GM21717 (cell line): ENCODE results near the gene HRH2.

Experiments
- ATAC-seq: cut with Tn5 transposase; IDR thresholded peaks from one replicate; pipeline ENCODE4 v1.9.1; 2021; ENCODE audit warnings: mild to moderate bottlenecking, moderate library complexity; ENCODE audit not compliant: unreplicated experiment

HRH2 gene

GRCh38 chr5:175674731-175675346 is 17.0 kb downstream of the HRH2 start:
- no peak for ATAC-seq

- no peak for ATAC-seq
Observed at GRCh38 chr5:175675873-175676272, 18.0 kb downstream of the HRH2 start.

DNA sequence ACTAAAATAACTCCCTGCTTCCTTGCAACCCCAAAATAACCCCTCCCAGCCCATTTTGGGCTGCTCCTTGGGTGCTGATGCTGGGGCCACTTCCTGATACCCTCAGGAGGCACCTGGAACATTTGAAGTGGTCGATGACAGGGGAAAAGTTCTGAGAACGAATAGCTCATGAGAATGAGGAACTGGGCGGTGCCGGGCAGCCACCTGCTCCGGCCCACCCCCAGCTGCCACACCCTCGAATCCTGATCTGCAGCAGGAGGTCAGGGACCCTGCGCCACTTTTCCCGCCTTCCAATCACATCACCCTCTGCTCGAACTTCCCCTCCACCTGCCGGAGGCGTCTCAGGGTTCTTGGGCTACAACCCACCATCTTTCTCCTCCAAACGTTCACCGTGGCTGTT is 19.7 kb downstream of the HRH2 start:
- no peak for ATAC-seq

GRCh38 chr5:175678074-175678473 is 20.2 kb downstream of the HRH2 start:
- ATAC-seq = no peak

GRCh38 chr5:175679411-175679810 is 21.5 kb downstream of the HRH2 start:
- no peak for ATAC-seq

DNA sequence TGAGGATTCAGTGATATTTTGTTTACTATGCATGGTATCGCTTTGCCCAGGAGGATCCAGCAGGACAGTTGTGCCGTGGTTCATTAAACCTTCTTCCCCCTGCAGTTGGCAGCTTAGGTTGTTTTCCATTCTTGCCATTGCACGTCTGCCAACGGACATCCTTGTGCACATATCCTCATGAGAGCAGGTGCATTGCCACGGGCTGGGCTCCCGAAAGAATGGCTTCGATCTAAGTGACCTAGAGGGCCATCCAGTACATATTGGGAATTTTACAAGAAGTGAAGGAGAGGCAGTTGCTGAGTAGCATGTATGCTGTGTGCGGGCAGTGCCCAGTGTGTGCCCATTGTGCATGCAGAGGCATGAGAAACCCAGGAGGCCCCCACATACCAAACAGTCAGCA is 22.1 kb downstream of the HRH2 start:
- no peak for ATAC-seq

DNA sequence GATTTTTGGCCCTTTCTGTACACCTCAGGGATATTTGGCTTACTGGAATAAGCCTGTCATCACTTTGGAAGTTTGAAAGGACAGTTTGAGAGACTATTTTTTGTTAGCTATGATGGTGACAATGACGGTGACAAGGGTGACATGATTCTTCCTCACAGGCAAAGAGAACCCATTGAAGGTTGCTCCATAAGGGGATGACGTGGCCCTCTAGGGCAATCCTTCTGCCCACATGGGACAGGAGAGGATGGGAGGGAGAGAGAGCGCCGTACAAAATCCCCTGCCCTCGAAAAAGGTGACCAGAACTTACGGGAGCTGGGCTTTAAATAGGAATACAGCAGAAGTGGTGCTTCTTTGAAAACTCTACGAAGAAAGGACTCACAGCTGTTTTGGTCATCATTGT is 22.6 kb downstream of the HRH2 start:
- no peak for ATAC-seq

GRCh38 chr5:175681045-175681967 is 23.4 kb downstream of the HRH2 start:
- no peak for ATAC-seq

- no peak for ATAC-seq
Observed at GRCh38 chr5:175681968-175682340, 24.1 kb downstream of the HRH2 start.

DNA sequence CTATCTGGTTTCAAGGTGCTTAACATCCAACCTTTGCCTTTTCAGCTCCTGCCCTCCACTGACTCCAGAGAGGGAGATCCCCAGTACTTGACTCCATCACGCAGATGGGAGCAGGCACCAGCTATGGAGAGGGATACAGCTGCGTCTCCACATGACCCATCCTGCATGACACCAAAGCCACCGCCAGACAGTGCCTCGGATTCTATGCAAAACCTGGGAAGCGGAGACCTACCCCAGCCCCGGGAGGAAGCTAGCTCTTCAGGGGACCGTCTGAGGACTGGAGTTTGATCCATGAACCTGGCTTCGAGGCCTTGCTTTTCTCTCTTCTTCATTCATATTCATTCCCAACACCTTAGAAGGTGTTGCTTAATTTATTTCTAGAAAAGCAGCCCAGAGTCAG is 24.8 kb downstream of the HRH2 start:
- ATAC-seq = no peak

DNA sequence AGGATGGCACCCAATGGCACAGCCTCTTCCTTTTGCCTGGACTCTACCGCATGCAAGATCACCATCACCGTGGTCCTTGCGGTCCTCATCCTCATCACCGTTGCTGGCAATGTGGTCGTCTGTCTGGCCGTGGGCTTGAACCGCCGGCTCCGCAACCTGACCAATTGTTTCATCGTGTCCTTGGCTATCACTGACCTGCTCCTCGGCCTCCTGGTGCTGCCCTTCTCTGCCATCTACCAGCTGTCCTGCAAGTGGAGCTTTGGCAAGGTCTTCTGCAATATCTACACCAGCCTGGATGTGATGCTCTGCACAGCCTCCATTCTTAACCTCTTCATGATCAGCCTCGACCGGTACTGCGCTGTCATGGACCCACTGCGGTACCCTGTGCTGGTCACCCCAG is 25.4 kb downstream of the HRH2 start:
- ATAC-seq = no peak

DNA sequence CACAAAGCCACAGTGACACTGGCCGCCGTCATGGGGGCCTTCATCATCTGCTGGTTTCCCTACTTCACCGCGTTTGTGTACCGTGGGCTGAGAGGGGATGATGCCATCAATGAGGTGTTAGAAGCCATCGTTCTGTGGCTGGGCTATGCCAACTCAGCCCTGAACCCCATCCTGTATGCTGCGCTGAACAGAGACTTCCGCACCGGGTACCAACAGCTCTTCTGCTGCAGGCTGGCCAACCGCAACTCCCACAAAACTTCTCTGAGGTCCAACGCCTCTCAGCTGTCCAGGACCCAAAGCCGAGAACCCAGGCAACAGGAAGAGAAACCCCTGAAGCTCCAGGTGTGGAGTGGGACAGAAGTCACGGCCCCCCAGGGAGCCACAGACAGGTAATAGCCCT is 26.1 kb downstream of the HRH2 start:
- ATAC-seq = no peak

- ATAC-seq = no peak
Observed at GRCh38 chr5:175684931-175685330, 27.1 kb downstream of the HRH2 start.

GRCh38 chr5:175685701-175686350 is 28.0 kb downstream of the HRH2 start:
- ATAC-seq = no peak

- ATAC-seq = no peak
Observed at GRCh38 chr5:175686396-175686795, 28.5 kb downstream of the HRH2 start.

- ATAC-seq = no peak
Observed at GRCh38 chr5:175686826-175687225, 29.0 kb downstream of the HRH2 start.

- ATAC-seq = no peak
Observed at GRCh38 chr5:175687231-175687701, 29.4 kb downstream of the HRH2 start.

- ATAC-seq = no peak
Observed at GRCh38 chr5:175688352-175689146, 30.7 kb downstream of the HRH2 start.

GRCh38 chr5:175689147-175689991 is 31.5 kb downstream of the HRH2 start:
- no peak for ATAC-seq

DNA sequence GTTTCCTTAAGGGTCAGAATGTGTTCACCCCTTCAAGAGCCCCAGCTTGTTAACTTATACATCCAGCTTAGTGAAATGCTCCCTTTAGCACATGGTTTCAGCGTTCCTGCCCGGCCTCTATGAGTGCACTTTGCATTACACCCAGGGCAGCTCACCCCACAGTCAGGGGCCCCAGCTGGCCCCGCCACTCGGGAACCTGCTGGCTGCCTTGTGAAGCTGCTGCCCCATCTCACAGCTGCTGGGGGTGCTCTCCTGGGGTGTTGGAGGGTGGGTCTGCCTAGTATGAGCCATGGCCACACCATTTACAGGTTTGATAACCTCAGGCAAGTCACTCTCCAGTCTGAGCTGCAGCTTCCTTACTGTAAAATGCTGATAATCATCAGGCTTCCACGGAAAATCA is 32.2 kb downstream of the HRH2 start:
- ATAC-seq = no peak
